Myocyte (in vitro differentiated cells): Measurements from ENCODE around the gene KRTAP2-3. TPM values are rescaled to one million over a fixed set of nuclear protein-coding genes. Genes with fewer than 3 reads are reported as not detected.

Source experiments
- DNase-seq: peaks from one replicate; pipeline ENCODE4 v3.0.0-alpha.2; 2012; ENCODE audit warnings: low read depth
- total RNA-seq: library from RNA; depleted of rRNA; stranded (reverse); fragments of >200 nt; gene quantifications from 2 replicates; pipeline ENCODE4 v1.2.3, GENCODE V29; 2014

The KRTAP2-3 gene
- total RNA-seq, 1 donor from 2014 or later, result 0.19 TPM

DNA sequence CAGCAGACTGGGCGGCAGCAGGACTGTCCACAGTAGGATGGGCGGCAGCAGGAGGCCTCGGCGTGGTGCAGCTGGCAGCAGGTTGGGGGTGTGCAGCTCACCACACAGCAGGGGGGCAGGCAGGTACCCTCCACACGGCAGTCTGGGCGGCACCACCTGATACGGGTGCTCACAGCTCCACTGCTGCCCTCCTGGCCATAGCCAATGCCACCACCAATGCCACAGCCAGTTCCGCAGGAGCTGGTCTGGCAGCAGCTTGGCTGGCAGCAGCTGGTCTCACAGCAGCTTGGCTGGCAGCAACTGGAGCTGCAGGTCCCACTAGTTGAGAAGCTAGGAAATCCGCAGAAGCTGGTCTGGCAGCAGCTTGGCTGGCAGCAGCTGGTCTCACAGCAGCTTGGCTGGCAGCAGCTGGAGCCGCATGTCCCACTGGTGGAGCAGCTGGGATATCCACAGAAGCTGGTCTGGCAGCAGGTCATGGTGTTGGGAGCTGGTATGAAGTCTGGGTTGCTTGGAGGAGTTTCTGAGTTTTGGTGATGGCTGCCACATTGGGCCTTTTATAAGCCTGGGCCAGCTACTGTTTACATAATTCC, 25.5 kb downstream of the KRTAP2-3 start, which contains the start of gene KRTAP1-3:
Gene KRTAP1-3, minus strand, starts transcription at position 529 of the 590 bp plus-strand sequence. Its CDS starts 53 bp downstream, at position 476.
- peak; percentile 72 for DNase-seq

DNA sequence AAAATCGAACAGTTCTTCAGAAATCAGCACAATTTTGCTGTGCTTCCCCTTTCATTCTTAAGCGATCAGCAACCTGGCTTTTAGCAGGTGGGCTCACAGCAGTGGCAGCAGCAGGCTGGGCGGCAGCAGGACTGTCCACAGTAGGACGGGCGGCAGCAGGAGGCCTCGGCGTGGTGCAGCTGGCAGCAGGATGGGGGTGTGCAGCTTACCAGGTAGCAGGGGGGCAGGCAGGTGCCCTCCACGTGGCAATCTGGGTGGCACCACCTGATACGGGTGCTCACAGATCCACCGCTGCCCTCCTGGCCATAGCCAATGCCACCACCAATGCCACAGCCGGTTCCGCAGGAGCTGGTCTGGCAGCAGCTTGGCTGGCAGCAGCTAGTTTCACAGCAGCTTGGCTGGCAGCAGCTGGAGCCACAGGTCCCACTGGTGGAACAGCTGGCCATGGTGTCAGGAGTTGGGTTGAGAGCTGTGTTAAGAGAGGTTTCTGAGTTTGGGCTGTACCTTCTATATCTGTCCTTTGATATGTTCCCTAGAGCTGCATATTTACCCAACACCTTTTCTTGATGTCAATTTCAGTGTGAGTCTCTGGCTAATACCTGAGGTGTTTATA, 30.2 kb downstream of the KRTAP2-3 start, which contains the start of gene KRTAP1-4:
Gene KRTAP1-4, minus strand, starts transcription at position 563 of the 613 bp plus-strand sequence. Its CDS starts 117 bp downstream, at position 446.
- DNase-seq, result no peak

DNA sequence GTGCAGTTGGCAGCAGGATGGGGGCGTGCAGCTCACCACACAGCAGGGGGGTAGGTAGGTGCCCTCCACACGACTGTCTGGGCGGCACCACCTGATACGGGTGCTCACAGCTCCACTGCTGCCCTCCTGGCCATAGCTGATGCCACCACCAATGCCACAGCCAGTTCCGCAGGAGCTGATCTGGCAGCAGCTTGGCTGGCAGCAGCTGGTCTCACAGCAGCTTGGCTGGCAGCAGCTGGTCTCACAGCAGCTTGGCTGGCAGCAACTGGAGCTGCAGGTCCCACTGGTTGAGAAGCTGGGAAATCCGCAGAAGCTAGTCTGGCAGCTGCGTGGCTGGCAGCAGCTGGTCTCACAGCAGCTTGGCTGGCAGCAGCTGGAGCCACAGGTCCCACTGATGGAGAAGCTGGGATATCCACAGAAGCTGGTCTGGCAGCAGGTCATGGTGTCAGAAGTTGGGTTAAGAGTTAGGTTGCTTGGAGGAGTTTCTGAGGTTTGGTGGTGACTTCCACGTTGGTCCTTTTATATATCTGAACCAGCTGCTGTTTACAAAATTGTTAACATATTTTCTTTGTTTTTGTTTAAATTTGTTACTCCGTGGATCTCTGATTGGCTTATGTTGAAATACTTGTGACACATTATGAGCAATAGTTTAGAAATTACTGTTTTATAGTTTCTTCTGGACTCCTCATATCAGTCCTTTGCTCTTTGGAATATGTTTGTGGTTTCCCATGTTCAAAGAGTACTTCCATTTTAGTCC, 33.0 kb downstream of the KRTAP2-3 start, which contains the start of gene KRTAP1-5:
Gene KRTAP1-5, minus strand, starts transcription at position 494 of the 757 bp plus-strand sequence. Its CDS starts 53 bp downstream, at position 441.
- DNase-seq, result peak; percentile 90

DNA sequence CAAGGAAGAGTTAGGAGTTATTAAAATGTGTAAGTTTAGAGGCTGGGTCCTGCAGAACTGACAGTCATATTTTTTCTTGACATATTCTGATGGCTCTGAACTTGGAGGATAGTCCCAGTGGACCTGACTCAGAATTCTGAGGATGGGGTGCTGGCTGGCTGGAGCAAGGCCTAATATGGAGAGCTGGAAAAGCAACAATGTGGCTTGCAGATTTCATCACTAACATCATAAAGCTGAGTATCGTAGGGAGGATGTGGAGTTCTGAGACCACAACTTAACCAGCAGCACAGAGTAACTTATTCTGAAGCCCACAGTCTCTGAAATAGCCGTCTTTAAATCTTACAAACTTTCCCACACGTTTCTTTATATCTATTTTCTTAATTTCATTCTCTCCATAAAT, 35.2 kb downstream of the KRTAP2-3 start:
- DNase-seq, result no peak

DNA sequence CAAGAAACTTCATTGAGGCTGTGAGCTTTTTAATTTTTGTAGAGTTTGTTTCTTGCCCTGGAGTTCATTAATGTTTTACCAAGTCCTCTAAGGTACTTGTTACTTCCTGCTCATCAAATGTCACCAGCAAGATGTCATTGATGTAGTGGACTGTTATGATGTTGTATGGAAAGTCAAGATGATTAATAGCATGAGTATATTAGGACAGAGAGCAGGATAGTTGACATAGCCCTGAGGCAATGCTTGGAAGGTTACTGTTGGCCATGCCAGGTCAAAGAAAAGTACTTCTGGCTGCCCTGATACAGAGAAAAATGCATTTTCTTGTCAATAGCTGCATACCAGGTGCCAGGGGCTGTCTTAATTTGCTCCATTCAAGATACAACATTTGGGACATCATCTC, 39.6 kb downstream of the KRTAP2-3 start:
- DNase-seq, result no peak

DNA sequence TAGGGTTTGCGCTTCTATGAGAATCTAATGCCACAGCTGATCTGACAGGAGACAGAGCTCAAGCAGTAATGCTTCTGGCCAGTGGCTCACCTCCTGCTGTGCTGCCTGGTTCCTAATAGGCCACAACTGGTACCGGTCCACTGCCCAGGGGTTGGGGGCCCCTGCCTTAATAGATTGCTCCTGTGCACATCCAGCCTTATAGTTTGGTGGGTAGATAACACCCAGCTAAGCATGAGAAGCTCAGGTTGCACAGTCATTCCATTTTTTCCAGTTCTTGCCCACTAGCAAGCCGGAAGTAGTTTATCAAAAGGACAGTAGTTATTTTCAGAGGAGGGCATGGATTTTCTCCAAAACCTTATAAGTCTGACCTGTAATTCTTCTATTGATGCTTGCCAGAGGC, 40.5 kb downstream of the KRTAP2-3 start:
- DNase-seq, result no peak

DNA sequence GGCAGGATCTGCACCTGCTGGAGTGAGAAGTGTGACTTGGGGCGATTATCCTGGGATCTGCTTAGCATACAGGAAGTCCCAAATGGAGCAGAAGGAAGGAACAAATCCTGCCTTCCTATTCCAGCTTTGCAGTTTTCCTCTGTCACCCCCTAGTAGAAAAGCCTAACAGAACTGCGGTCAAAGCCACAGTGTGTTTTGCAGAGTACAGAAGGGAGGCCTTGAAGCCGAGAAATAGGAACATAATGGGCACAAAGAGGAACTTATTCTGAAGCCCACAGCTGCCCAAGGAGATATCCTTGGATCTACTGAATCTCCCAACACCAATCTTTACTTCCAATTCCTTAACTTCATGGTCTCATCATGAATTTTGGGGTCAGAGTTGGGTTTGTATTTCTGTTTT, 41.4 kb downstream of the KRTAP2-3 start:
- no peak for DNase-seq

DNA sequence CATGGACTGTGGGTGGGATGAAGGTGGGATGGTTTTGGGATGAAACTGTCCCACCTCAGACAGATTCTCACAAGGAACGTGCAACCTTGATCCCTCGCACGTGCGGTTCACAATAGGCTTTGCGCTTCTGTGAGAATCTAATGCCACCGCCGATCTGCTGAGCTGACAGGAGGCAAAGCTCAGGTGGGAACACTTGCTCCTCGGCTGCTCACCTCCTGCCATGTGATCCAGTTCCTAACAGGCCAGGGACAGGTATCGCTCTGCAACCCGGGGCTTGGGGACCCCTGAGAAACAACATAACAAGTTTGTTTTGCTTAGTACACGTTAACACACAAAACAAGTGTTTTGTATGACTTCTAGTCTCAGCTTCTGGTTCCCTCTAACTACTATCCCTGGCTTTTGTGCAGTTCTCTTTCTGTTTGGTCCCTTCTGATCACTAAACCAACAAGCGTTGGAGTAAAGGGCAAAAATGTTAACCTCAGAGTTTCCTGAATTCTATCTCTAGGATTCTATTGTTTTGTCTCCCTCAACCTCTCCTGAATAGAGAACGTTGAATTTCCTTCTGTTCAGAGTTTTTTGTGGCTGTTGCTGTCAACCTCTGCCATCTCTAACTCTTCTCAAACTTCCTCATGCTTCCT, 43.2 kb downstream of the KRTAP2-3 start:
- DNase-seq, result no peak

DNA sequence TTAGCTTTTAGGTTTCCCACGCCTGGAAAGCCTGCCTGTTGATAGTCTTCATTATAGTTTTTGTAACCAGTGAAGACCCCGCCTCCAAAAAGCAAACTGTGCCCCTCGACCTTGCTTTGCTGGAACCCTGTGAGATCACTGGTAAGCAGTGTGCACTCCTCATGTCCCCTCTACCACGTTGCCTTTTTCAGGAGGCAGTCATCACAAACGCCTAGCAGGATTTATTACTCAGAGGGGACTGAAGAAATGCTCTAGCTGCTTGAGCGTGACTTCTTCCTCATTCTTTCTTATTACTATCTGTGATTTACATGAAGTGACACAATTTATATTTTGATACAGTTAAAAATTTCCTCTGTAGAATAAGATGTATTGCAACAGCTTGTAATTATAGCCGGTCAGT, 44.5 kb downstream of the KRTAP2-3 start:
- DNase-seq, result no peak

DNA sequence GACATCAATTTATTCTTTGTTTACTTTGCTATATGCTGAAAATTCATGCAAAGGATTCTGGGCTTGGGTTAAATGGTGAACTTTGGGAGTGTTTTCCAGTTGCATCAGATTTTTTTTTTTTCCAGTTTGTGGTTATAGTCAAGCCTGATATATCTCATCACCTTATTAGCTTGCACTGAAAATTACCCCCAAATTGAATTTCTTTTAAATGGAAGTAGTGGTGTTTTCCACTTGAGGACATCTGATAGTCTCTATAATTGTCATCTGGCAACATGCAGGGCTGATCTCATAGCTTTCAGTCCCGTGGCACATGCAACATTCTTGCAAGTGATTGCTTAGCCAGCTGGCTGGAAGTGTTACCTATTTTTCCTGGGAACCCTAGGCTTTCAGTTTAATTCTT, 46.3 kb downstream of the KRTAP2-3 start:
- DNase-seq, result peak; percentile 81

DNA sequence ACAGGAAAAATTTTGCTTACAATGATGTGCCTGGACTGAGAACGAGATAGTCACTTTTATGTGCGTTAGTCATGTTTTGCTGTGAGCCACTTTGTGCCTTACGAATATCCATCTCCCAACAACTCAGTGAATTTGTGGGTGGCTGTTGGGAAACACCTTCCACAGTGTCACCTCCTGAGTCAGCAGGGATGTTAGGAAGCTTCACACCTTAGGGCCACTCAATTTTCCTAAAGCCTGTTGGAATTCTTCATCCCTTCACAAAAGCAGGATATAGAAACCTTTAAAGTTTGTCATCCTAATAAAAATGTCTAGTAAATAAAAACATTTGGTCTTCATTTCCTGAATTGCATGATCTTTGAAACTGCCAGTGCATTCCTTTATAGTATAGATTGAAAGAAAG, 46.7 kb downstream of the KRTAP2-3 start:
- DNase-seq, result no peak

DNA sequence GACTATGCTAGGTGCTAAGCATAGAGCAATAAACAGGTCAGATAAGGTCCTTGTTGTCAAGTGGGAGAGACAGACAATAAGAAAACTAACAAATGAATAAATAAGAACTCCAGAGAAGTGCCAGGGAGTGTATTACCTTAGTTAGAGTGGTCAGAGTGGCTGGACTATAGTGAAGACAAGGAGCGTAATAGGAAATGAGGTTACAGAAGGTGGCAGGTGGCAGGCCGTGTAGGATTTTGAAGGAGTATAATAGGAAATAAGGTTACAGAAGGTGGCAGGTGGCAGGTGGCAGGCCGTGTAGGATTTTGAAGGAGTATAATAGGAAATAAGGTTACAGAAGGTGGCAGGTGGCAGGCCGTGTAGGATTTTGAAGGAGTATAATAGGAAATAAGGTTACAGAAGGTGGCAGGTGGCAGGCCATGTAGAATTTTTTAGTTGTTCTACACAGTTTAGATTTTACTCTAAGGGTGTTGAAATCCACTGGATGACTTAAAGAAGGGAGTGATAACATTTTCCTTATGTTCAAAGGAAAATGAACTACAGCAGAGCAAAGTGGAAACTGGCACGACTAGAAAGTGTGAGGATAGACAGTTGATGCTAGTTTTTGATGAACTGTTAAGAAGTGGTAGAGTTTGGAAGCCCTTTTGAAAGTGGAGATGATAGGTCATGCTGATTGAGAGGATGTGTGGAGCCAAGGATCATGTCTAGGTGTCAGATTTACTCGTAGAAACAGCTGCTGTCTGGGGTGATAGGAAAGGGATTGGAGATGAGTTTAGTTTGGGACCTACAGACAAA, 47.4 kb downstream of the KRTAP2-3 start:
- DNase-seq, result no peak

DNA sequence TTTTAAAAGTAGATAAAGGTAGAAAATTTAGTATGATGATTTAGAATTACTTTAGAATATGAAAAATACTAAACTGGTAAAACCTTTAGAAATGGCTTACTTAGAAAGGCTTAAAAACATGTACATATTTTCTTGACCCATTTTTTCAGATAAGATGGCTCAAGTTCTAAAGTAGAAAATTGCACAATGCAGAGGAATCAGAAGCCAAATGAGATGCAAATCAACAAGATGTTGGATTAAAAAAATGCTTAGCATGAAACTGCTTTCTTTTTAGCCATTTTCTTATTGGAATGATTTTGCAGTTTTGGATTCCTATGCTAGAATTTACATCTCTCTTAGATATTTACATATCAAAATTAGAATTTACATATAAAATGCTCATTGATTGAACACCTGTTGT, 49.5 kb downstream of the KRTAP2-3 start:
- DNase-seq, result no peak

DNA sequence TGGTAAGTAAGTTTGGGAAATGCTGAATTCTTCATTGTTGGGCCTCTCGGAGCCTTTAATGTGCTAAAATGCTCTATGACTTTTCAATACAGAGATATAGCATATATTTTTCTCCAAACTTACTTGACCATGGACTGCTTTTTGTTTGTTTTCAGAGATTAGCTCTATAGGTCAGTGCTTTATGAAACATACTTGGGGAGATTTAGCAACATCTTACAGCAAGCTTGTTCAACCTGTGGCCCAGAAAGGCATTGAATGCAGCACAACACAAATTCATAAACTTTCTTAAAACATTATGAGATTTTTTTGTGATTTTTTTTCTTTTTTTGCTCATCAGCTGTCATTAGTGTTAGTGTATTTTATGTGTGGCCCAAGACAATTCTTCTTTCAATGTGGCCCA, 50.0 kb downstream of the KRTAP2-3 start:
- no peak for DNase-seq

DNA sequence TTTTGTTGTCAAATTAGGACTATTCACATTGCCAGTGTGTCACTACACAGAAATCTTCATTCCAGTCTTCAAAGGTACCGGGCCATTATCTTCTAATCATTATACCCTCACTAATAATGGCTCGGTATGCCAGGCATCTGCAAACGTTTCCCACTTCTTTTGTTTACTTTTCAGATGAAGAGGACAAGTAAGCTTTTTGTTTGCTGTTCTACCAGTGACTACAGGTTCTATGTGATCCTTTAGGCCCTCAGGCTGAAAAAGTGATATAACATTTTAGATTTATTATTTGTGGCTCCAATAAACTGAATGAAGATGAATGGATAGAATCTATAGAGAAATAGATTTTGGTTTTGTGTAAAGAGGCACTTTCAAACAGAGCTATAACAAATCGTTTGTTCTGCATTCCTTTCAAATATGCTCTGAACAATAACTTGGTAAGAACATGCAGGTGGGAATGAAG, 50.6 kb downstream of the KRTAP2-3 start:
- no peak for DNase-seq

Other genes with a start within 250 kb of the KRTAP2-3 start
- 29.6 and 36.3 TPM in 2 replicates for gene KRT10, start 237.5 kb downstream of the KRTAP2-3 start, total RNA-seq
- gene KRT12, start 192.9 kb downstream of the KRTAP2-3 start, total RNA-seq, result not detected in 2 replicates
- not detected in 2 replicates for gene KRT20, start 174.9 kb downstream of the KRTAP2-3 start, total RNA-seq
- not detected in 2 replicates for gene KRT23, start 122.5 kb downstream of the KRTAP2-3 start, total RNA-seq
- gene KRT39, start 93.2 kb downstream of the KRTAP2-3 start, total RNA-seq, result not detected in 2 replicates
- gene KRT40, start 75.8 kb downstream of the KRTAP2-3 start, total RNA-seq, result not detected in 2 replicates
- not detected in 2 replicates for gene KRTAP3-3, start 66.0 kb downstream of the KRTAP2-3 start, total RNA-seq
- gene KRTAP3-2, start 60.2 kb downstream of the KRTAP2-3 start, total RNA-seq, result not detected in 2 replicates
- not detected in 2 replicates for gene KRTAP3-1, start 51.0 kb downstream of the KRTAP2-3 start, total RNA-seq
- 0.19 and 0.57 TPM in 2 replicates for gene KRTAP1-5, start 32.9 kb downstream of the KRTAP2-3 start, total RNA-seq
- gene KRTAP1-4, start 29.9 kb downstream of the KRTAP2-3 start, total RNA-seq, result not detected in 2 replicates
- not detected in 2 replicates for gene KRTAP1-3, start 25.2 kb downstream of the KRTAP2-3 start, total RNA-seq
- gene KRTAP1-1, start 18.7 kb downstream of the KRTAP2-3 start, total RNA-seq, result 0.21 TPM in 1 of 2 replicates, not detected in the other
- gene KRTAP2-1, start 12.8 kb downstream of the KRTAP2-3 start, total RNA-seq, result not detected in 2 replicates
- not detected in 2 replicates for gene KRTAP2-2, start 4.9 kb downstream of the KRTAP2-3 start, total RNA-seq
- not detected in 2 replicates for gene KRTAP2-4, start 5.8 kb upstream of the KRTAP2-3 start, total RNA-seq
- gene KRTAP4-7, start 24.0 kb upstream of the KRTAP2-3 start, total RNA-seq, result not detected in 2 replicates
- not detected in 2 replicates for gene KRTAP4-8, start 38.0 kb upstream of the KRTAP2-3 start, total RNA-seq
- not detected in 2 replicates for gene KRTAP4-16, start 42.1 kb upstream of the KRTAP2-3 start, total RNA-seq
- gene KRTAP4-9, start 45.3 kb upstream of the KRTAP2-3 start, total RNA-seq, result not detected in 2 replicates
- not detected in 2 replicates for gene KRTAP4-11, start 58.3 kb upstream of the KRTAP2-3 start, total RNA-seq
- gene KRTAP4-12, start 64.1 kb upstream of the KRTAP2-3 start, total RNA-seq, result not detected in 2 replicates
- not detected in 2 replicates for gene KRTAP4-6, start 80.4 kb upstream of the KRTAP2-3 start, total RNA-seq
- gene KRTAP4-5, start 89.7 kb upstream of the KRTAP2-3 start, total RNA-seq, result not detected in 2 replicates
- gene KRTAP4-4, start 100.6 kb upstream of the KRTAP2-3 start, total RNA-seq, result not detected in 2 replicates
- gene KRTAP4-3, start 108.1 kb upstream of the KRTAP2-3 start, total RNA-seq, result not detected in 2 replicates
- gene KRTAP4-2, start 118.1 kb upstream of the KRTAP2-3 start, total RNA-seq, result not detected in 2 replicates
- not detected in 2 replicates for gene KRTAP4-1, start 124.8 kb upstream of the KRTAP2-3 start, total RNA-seq
- gene KRTAP9-1, start 129.8 kb upstream of the KRTAP2-3 start, total RNA-seq, result not detected in 2 replicates
- gene KRTAP9-2, start 166.5 kb upstream of the KRTAP2-3 start, total RNA-seq, result not detected in 2 replicates
- gene KRTAP9-3, start 172.3 kb upstream of the KRTAP2-3 start, total RNA-seq, result not detected in 2 replicates
- not detected in 2 replicates for gene KRTAP9-8, start 177.9 kb upstream of the KRTAP2-3 start, total RNA-seq
- gene KRTAP9-4, start 189.6 kb upstream of the KRTAP2-3 start, total RNA-seq, result not detected in 2 replicates
- not detected in 2 replicates for gene KRTAP9-9, start 195.3 kb upstream of the KRTAP2-3 start, total RNA-seq
- gene KRTAP9-6, start 205.3 kb upstream of the KRTAP2-3 start, total RNA-seq, result not detected in 2 replicates
- gene KRTAP9-7, start 215.6 kb upstream of the KRTAP2-3 start, total RNA-seq, result not detected in 2 replicates
- gene KRTAP29-1, start 242.7 kb upstream of the KRTAP2-3 start, total RNA-seq, result not detected in 2 replicates
- not detected in 2 replicates for gene KRTAP16-1, start 249.2 kb upstream of the KRTAP2-3 start, total RNA-seq